Muscle layer of duodenum (tissue), 2 donors: Measurements from ENCODE around the gene PTPRB.
"Not testable (repeated sequence)": the region's sequence is repeated elsewhere in the genome, so short reads cannot be mapped to it uniquely, and the experiment has no call there.

Source experiments
- H3K27ac ChIP-seq: one replicate; pipeline ENCODE4 v1.7.0; 2013; ENCODE audit warnings: mild to moderate bottlenecking, low read length
- H3K27me3 ChIP-seq: one replicate; pipeline ENCODE4 v1.7.0; 2013; ENCODE audit warnings: low read depth, mild to moderate bottlenecking, control low read depth, low read length
- H3K36me3 ChIP-seq, 2 donors: one replicate each; pipeline ENCODE4 v1.7.0; 2013; ENCODE audit warnings: low read length in 2 of 2, control low read depth in 1 of 2, mild to moderate bottlenecking in 1 of 2; ENCODE audit not compliant: insufficient read depth in 2 of 2, control insufficient read depth in 1 of 2
- H3K4me1 ChIP-seq, 2 donors: one replicate each; pipeline ENCODE4 v1.7.0; 2013; ENCODE audit warnings: low read length in 2 of 2, mild to moderate bottlenecking in 2 of 2, control low read depth in 1 of 2, moderate library complexity in 1 of 2; ENCODE audit not compliant: insufficient read depth in 2 of 2, control insufficient read depth in 1 of 2
- H3K4me3 ChIP-seq, 2 donors: one replicate each; pipeline ENCODE4 v1.7.0; 2013; ENCODE audit warnings: low read length in 2 of 2, low read depth in 1 of 2, mild to moderate bottlenecking in 1 of 2
- H3K9me3 ChIP-seq, 2 donors: one replicate each; pipeline ENCODE4 v1.7.0; 2013; ENCODE audit warnings: low read length in 2 of 2, control low read depth in 1 of 2, mild to moderate bottlenecking in 1 of 2; ENCODE audit not compliant: control insufficient read depth in 1 of 2
- donor health status: healthy.

The PTPRB gene

DNA sequence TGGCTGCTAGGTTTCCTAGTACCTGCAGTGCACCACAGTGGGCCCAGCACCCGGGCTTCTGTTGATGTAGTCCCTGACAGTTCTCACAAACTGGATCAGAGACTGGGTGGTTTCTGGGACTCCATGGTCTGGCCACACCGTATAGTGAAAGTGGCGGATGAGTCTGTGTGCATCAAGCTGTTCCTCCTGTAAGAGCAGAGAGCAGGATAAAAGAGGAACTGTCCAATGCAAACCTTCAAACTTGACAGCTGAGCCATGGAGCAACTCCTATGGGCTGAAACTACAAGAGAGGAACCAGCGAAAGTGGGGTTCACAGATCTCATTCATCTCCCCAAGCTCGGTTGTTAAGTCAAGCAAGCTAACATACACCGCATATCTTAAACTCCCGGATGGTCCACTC, 102.8 kb downstream of the PTPRB start:
- peaks cover 0 to 3% of the 10 kb centered on the region in 2 donors for H3K36me3 ChIP-seq
- H3K9me3 ChIP-seq: no peaks in the 10 kb centered on the region
- no peak overlapping the region for H3K4me3 ChIP-seq
- peak overlapping the region; percentile 65 for H3K27ac ChIP-seq
- no peaks in the 10 kb centered on the region for H3K4me1 ChIP-seq
- H3K27me3 ChIP-seq: no peaks in the 10 kb centered on the region

DNA sequence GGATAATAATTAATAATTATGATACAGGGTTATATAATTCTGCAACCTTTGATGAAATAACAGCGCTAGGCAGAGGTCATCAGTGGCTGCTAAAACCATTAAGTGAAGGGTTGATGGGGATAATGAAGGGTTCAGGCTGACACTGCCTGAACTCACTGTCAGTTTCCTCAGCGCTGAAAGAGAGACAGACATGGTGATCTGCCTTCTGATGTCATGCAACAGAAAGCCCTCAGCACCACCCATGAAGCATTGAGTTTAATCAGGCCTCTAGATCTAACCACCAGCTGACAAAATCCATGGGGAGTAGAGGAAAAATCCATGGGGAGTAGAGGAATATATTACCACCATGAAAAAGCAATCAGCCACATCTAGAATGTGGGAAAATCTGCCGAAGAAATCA, 107.6 kb downstream of the PTPRB start:
- Histone ChIP-seq H3K27me3 (no peaks in the 10 kb centered on the region), H3K4me3 (no peak overlapping the region), H3K36me3 (no peaks in the 10 kb centered on the region), H3K27ac (no peak overlapping the region), H3K4me1 (no peaks in the 10 kb centered on the region), H3K9me3 (no peaks in the 10 kb centered on the region)

DNA sequence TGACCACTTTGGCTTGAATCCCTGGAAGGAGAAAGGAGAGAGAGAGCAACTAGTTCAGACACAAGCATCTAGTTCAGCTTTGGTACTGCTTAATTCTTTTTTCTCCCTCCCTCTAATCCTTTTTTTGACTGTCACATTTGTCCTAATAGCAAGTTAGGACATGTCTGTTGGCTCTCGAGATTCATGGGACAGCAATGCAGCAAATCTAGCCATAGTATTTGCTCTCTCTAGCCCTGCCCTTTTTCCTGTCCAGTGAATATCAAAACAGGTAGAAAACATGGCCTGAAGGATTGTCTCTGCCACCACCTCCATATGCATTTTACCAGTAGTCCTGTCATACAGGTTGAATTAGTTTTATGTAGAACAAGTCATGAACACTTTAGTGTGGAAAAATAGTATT, 116.4 kb downstream of the PTPRB start:
- Histone ChIP-seq H3K27me3 (no peaks in the 10 kb centered on the region), H3K36me3 (no peaks in the 10 kb centered on the region), H3K9me3 (no peaks in the 10 kb centered on the region), H3K4me3 (no peak overlapping the region), H3K27ac (no peak overlapping the region), H3K4me1 (no peaks in the 10 kb centered on the region)

DNA sequence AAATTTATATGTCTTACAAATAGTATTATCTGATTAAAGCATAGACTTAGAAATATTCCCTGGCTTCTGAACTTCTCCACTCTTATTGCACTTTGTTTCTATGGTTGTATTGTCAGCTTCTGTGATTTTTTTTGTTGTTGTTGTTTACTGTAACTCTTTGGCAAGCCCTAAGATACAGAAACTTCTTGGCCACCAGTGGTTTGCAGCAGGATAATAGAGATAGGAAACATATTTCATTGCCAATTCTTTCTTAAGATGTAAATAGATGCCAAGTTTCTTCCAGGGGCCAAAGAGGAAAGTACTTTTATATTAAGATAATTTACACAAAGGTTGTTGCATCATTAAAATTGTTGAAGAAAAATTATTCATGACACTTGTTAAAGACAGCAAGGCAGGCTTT, 123.8 kb downstream of the PTPRB start:
- no peaks in the 10 kb centered on the region for H3K27me3 ChIP-seq
- no peak overlapping the region for H3K27ac ChIP-seq

DNA sequence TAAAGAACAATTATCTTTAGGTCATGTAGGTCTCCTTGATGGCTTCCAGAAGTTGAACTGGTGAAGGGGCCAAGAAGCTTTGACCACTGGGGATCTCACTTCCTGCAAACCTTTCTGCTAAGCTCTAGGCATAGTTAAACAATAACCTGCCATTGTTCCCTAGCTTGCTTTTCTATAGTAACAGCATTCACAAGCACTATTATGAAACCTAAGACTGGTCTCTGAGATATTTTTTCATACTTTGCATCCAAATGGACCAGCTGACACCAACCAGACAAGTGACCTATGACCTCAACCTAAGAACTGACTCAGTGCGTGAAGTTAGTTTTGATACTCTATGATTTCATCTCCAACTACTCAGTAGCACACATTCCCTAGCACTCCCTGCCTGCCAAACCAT, 129.1 kb downstream of the PTPRB start:
- Histone ChIP-seq H3K4me3 (no peak overlapping the region), H3K9me3 (peaks cover 0 to 3% of the 10 kb centered on the region in 2 donors), H3K4me1 (no peaks in the 10 kb centered on the region), H3K27ac (no peak overlapping the region), H3K27me3 (no peaks in the 10 kb centered on the region), H3K36me3 (no peaks in the 10 kb centered on the region)

More for the DNA sequence above, 123.8 kb downstream of the PTPRB start:
- no peak overlapping the region for H3K4me3 ChIP-seq
- H3K9me3 ChIP-seq: no peaks in the 10 kb centered on the region
- no peaks in the 10 kb centered on the region for H3K36me3 ChIP-seq
- no peaks in the 10 kb centered on the region for H3K4me1 ChIP-seq

GRCh38 chr12:70507442-70507841, 129.8 kb downstream of the PTPRB start:
- H3K27ac ChIP-seq: no peak overlapping the region
- no peaks in the 10 kb centered on the region for H3K4me1 ChIP-seq
- no peaks in the 10 kb centered on the region for H3K27me3 ChIP-seq
- H3K4me3 ChIP-seq: no peak overlapping the region
- peaks cover 0 to 3% of the 10 kb centered on the region in 2 donors for H3K9me3 ChIP-seq
- H3K36me3 ChIP-seq: no peaks in the 10 kb centered on the region

GRCh38 chr12:70497508-70497907, 139.7 kb downstream of the PTPRB start:
- no peaks in the 10 kb centered on the region for H3K36me3 ChIP-seq
- no peak overlapping the region for H3K4me3 ChIP-seq
- no peak overlapping the region for H3K27ac ChIP-seq
- H3K9me3 ChIP-seq: no peaks in the 10 kb centered on the region
- H3K27me3 ChIP-seq: no peaks in the 10 kb centered on the region
- no peaks in the 10 kb centered on the region for H3K4me1 ChIP-seq

- H3K27me3 ChIP-seq, H3K36me3 ChIP-seq, H3K9me3 ChIP-seq, H3K4me3 ChIP-seq, H3K4me1 ChIP-seq, H3K27ac ChIP-seq: not testable (repeated sequence)
Measured at GRCh38 chr12:70492904-70493303, 144.3 kb downstream of the PTPRB start.

- H3K27me3 ChIP-seq, H3K27ac ChIP-seq, H3K4me1 ChIP-seq, H3K4me3 ChIP-seq, H3K9me3 ChIP-seq, H3K36me3 ChIP-seq: not testable (repeated sequence)
Measured at GRCh38 chr12:70490928-70491327, 146.3 kb downstream of the PTPRB start.

DNA sequence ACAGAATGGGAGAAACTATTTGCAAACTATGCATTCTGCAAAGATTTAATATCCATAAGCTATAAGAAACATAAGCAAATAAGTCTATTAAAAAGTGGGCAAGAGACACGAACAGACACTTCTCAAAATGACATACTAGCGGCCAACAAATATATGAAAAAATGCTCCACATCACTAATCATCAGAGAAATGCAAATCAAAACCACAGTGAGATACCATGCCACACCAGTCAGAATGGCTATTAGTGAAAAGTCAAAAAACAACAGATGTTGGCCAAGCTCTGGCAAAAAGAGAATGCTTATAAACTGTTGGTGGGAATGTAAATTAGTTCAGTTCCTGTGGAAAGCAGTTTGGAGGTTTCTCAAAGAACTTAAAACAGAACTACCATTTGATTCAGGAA, 149.8 kb downstream of the PTPRB start:
- H3K9me3 ChIP-seq: no peaks in the 10 kb centered on the region
- H3K4me3 ChIP-seq: no peak overlapping the region
- H3K27ac ChIP-seq: no peak overlapping the region
- H3K4me1 ChIP-seq: peaks cover 0 to 6% of the 10 kb centered on the region in 2 donors
- no peaks in the 10 kb centered on the region for H3K27me3 ChIP-seq
- no peaks in the 10 kb centered on the region for H3K36me3 ChIP-seq

- no peak overlapping the region for H3K27ac ChIP-seq
- no peaks in the 10 kb centered on the region for H3K36me3 ChIP-seq
- no peaks in the 10 kb centered on the region for H3K9me3 ChIP-seq
- no peak overlapping the region for H3K4me3 ChIP-seq
- no peaks in the 10 kb centered on the region for H3K27me3 ChIP-seq
- H3K4me1 ChIP-seq: peaks cover 0 to 6% of the 10 kb centered on the region in 2 donors
Measured at GRCh38 chr12:70486588-70486987, 150.6 kb downstream of the PTPRB start.

GRCh38 chr12:70485704-70486103, 151.5 kb downstream of the PTPRB start:
- no peaks in the 10 kb centered on the region for H3K36me3 ChIP-seq
- H3K9me3 ChIP-seq: no peaks in the 10 kb centered on the region
- H3K4me1 ChIP-seq: peaks cover 0 to 6% of the 10 kb centered on the region in 2 donors
- no peak overlapping the region for H3K4me3 ChIP-seq
- H3K27ac ChIP-seq: no peak overlapping the region
- H3K27me3 ChIP-seq: no peaks in the 10 kb centered on the region
